HuH-7 (cell line): ENCODE results near the gene TP53AIP1.

Experiments used
- DNase-seq: peaks from one replicate; pipeline ENCODE4 v3.0.0; 2011; ENCODE audit warnings: low spot score

Gene TP53AIP1

DNA sequence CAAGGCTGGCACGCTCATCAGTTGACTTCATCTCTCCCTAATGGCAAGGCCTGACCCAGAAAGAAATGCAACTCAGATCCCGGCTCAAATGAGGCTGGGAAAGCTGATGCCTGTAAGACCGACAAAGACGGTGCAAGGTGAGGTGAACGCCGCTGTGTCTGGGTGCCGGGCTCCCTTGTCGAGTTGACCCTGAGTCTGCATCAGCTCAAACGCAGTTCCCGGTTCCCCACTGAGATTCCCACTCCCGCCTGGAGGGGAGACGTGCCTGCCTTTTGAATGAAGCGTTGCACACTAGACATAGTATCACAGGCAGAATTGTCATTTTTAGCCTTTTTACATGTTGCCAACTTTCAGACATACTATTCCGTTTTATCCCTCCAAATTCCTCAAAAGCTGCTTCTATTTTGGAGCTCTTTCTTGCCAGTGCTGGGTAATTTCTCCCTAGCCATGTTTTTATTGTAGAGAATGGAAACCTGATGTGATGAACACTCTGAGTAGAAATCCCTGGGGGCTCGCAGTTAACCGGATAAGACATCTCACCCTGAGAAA lies 831 bp upstream of the TP53AIP1 start:
- no peak for DNase-seq

- DNase-seq: no peak
These were observed 429 bp downstream of the TP53AIP1 start for GRCh38 chr11:128942272-128942612.

GRCh38 chr11:128941573-128942271 lies 949 bp downstream of the TP53AIP1 start:
- no peak for DNase-seq

- no peak for DNase-seq
These were observed 1.6 kb downstream of the TP53AIP1 start for GRCh38 chr11:128941110-128941509.

- no peak for DNase-seq
These were observed 2.1 kb downstream of the TP53AIP1 start for GRCh38 chr11:128940603-128941002.

DNA sequence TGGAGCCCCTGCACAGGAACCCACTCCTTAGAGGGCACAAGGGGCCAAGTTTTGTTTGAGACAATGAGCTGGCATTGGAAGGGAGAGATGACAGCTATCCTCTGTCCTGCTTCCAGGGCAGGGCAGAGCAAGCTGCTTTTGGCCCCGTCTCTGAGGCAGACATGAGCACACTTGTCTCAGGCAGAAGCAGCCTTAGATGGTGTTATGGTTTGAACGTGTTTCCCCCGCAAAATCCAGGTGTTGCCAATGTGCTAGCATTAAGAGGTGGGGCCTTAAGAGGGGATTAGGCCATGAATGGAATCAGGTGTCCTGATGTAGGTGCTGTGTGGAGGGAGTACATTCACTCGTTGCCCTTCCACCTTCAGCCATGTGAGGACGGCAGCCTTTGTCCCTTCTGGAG lies 2.5 kb downstream of the TP53AIP1 start:
- no peak for DNase-seq

DNA sequence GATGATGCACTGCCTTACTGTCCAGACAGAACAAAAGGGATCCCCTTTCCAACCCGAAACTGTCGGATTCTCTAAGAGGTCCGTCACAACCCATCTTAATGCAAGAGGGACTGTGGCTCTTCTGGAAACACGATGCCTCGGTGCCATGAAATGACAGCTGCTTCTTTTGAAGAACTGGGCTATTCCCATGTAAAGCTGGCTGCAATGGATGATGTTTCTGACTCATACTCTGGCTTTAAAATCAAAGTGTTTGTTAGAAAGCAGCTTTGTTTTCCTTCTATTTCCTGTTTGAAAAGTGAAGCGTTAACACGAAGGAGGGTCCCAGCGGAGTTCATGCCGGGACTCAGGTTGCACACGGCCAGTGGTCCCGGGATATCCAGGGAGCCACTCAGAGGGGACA lies 3.1 kb downstream of the TP53AIP1 start:
- DNase-seq: no peak

GRCh38 chr11:128938156-128938885 lies 4.3 kb downstream of the TP53AIP1 start:
- DNase-seq: no peak

- DNase-seq: no peak
These were observed 5.2 kb downstream of the TP53AIP1 start for GRCh38 chr11:128937480-128937879.

- no peak for DNase-seq
These were observed 5.9 kb downstream of the TP53AIP1 start for GRCh38 chr11:128936606-128937251.

DNA sequence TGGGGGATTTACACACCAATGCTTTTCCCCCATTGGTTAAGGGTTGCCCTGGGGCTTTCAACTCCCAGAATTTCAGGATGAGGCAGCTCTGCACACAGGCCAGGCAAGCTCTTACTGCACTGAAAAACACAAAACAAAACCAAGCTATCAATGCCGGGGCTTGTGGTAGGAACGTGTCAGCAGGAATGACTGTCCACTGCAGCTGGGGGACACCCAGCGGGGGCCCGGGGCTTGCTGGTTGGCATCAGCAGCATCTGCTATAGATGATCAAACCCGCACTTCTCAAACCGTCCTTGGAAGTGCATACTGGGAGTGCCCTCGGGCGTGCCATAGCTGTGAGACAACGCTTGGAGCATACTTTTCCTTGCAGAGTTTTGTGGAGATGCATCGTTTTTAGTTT lies 7.7 kb downstream of the TP53AIP1 start:
- no peak for DNase-seq

DNA sequence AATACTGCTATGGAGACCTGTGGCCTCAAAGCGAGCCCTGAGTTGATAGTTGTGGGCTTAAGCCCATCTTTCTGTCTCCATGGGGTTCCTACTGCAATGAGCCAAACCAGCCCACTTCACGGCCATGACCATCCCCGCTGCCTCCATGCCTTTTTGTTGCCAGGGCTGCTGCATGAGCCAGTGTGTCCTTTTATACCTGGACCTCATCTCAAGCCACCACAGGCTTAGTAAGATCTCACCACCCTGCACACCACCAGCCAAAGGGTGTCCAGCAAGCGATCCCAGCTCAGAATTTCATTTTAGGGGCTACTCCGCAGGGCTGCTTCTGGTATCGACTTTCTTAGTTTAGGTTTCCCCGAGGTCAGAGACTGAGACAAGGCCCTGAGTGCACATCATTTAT lies 8.3 kb downstream of the TP53AIP1 start:
- DNase-seq: no peak

DNA sequence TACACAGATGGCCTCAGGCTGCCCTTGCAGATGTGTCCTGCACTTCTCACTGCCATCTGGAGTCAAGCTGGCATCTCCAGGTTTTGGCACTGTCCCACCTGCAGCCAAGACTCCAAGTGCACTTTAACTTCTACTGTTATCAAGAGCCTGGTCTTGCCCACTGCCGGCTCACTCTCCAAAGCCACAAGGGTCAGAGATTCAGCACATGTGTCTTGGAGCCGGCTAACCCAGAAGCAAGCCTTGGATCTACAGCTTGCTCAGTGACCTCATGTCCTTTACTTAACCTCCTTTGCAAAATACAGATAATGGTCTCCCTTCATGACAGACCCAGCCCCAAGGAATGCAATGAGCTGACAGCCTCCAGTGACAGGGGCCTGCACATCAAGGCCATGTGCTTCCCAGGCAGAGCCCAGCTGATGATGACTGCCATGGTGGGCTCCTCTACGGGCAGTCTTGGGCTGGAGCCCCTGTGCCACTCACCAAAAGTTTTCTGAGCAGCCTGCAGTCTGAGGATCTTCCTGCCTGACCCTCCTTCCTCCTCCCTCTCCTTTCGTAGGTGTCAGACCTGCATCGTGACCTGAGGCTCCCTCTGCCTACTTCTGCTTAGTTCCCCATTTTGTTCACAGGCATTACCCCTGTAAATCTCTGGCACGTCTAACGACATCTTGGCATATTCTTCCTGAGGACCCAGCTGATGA lies 9.0 kb downstream of the TP53AIP1 start:
- no peak for DNase-seq

DNA sequence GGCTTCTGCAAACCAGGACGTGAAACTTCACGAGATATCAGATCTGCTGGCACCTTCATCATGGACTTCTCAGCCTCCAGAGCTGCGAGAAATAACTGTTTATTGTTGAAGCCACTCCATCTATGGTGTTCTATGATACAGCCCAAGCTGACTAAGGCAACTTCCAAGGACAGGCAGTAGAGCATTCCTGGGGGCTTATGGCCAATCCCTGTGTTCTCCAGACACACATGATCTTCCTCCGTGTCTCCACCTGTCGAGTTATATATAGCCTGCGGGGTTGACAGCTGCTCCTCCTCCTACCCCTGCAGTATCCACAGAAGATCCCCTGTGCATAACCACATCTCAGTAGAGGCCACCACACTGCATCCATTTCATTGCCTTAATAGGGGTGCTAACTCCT lies 11.0 kb downstream of the TP53AIP1 start:
- DNase-seq: no peak

DNA sequence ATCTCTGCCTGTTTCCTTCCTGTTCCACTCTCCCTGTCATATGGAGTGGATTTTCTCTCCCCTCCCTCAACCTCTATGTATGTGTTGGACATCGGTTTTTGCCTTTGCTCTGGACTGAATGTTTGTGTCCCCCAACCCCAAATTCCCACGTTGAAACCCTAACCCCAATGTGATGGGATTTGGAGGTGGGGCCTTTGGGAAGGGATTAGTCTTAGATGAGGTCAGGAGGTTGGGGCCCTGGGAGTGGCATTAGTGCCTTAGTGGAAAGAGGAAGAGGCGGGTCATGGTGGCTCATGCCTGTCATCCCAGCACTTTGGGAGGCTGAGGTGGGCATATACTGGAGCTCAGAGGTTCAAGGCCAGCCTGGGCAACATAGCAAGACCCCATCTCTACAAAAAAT lies 11.6 kb downstream of the TP53AIP1 start:
- DNase-seq: no peak

DNA sequence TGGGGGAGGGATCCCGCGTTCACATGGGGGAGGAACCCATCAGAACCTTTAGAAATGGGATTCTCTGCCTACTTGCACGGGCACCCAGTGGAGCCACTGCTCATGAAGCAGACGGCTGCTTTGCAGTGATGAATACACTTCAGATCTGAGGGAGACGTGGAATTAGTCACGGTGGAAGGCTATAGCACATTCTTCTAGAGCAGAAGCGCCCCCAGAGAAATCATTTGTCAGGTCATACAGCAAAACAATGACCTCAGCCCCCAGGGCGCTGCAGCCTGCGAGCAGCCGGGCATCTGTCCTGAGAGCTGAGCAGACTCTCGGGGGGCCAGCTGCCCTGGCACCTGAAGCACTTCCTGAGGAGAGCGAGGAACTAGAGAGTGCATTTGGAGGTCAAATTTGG lies 12.7 kb downstream of the TP53AIP1 start:
- DNase-seq: no peak

DNA sequence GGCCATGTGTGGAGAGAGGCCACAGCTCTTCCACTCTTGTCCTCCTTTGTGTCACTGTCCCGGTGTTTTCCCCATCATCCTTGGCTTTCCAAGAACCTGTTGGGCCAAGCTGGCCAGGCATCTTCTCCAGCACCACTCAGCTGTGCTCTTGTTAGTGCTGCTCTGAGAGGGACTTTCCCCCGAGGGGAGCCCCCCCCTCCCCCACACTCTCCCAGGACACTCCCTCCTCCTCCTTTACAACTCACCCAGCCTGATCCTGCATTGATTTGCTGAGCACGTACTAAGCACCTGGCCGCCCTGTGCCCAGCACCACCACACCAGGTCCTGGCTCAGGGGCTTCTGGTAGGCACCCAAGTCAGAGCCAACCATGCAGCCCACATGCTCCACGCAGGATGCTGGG lies 13.2 kb downstream of the TP53AIP1 start:
- no peak for DNase-seq

DNA sequence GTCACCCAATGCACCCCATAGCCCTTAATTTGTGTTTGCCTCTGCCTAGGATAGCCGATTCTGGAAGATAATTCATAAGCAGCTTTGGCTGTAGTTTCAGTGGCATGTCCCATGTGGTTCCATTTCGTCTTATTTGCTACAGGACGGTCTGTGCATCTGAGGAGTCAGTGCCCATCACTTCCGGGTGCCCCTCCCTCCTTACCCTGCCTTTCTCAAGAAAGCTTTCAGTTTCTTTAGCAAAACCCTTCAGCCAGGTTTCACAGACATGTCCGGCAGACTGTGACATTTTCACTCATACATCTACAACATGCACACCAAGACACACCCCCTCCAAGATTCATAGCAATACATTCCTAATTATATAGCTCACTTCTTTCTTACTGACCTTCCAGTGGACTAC lies 14.3 kb downstream of the TP53AIP1 start:
- no peak for DNase-seq

GRCh38 chr11:128927683-128928336 lies 14.9 kb downstream of the TP53AIP1 start:
- DNase-seq: no peak

GRCh38 chr11:128927108-128927461 lies 15.6 kb downstream of the TP53AIP1 start:
- DNase-seq: no peak

GRCh38 chr11:128926437-128927107 lies 16.1 kb downstream of the TP53AIP1 start:
- no peak for DNase-seq

GRCh38 chr11:128926000-128926399 lies 16.7 kb downstream of the TP53AIP1 start:
- DNase-seq: no peak
